ENCODE results near the gene WNT8A. TPM values are rescaled to one million over a fixed set of nuclear protein-coding genes. Genes with fewer than 3 reads are reported as not detected.
"Not testable (repeated sequence)": the region's sequence is repeated elsewhere in the genome, so short reads cannot be mapped to it uniquely, and the experiment has no call there.

WNT8A gene
- total RNA-seq, 3 donors from 2014 or later: not detected

GRCh38 chr5:138065102-138065501 is 18.7 kb upstream of the WNT8A start:
- Histone ChIP-seq H3K4me3 (no peak overlapping the region), H3K9me3 (no peaks in the 10 kb centered on the region), H3K36me3 (ENCODE audit: low read depth) (no peaks in the 10 kb centered on the region), H3K4me1 (ENCODE audit: low read depth) (no peaks in the 10 kb centered on the region)
- DNase-seq: no peak
- intact Hi-C loops (cut with DNase I, micrococcal nuclease): no loop called here
- no peak for TF ChIP-seq CTCF (IDR thresholded peaks at IDR 0.05)
- no peak for ATAC-seq

- DNase-seq (no peak), ATAC-seq (no peak)
- H3K36me3 ChIP-seq (ENCODE audit: low read depth): no peaks in the 10 kb centered on the region
- no peaks in the 10 kb centered on the region for H3K9me3 ChIP-seq
- TF ChIP-seq CTCF (IDR thresholded peaks at IDR 0.05): no peak
- H3K4me3 ChIP-seq: no peak overlapping the region
- no peaks in the 10 kb centered on the region for H3K4me1 ChIP-seq (ENCODE audit: low read depth)
- intact Hi-C loops (cut with DNase I, micrococcal nuclease): no loop called here
Observed at GRCh38 chr5:138067945-138068344, 15.9 kb upstream of the WNT8A start.

GRCh38 chr5:138068742-138069600 is 14.9 kb upstream of the WNT8A start:
- peak; percentile 84 for ATAC-seq
- peak; percentile 59 to 91 (median 82) for DNase-seq
- intact Hi-C loops (cut with DNase I, micrococcal nuclease): no loop called here
- peak; percentile 59 for TF ChIP-seq CTCF (IDR thresholded peaks at IDR 0.05)
- Histone ChIP-seq H3K4me1 (ENCODE audit: low read depth) (no peaks in the 10 kb centered on the region), H3K36me3 (ENCODE audit: low read depth) (no peaks in the 10 kb centered on the region), H3K9me3 (no peaks in the 10 kb centered on the region), H3K4me3 (no peak overlapping the region)

GRCh38 chr5:138070026-138070425 is 13.8 kb upstream of the WNT8A start:
- intact Hi-C loops (cut with DNase I, micrococcal nuclease); ATAC-seq: not testable (repeated sequence)

GRCh38 chr5:138077064-138077696 is 6.7 kb upstream of the WNT8A start:
- Histone ChIP-seq H3K4me3 (no peak overlapping the region), H3K9me3 (no peaks in the 10 kb centered on the region), H3K36me3 (ENCODE audit: low read depth) (no peaks in the 10 kb centered on the region), H3K4me1 (ENCODE audit: low read depth) (no peaks in the 10 kb centered on the region)
- intact Hi-C loops (cut with DNase I, micrococcal nuclease): loop anchor here (2.0 to 5.0 kb wide), 2 partner anchors 55 to 56 kb away; no protein-coding TSS in a partner anchor
- peak; percentile 58 for TF ChIP-seq CTCF (IDR thresholded peaks at IDR 0.05)
- peak; percentile 84 for ATAC-seq
- peak in 2 of 3 donors; percentile 31 to 89 for DNase-seq

More at GRCh38 chr5:138070026-138070425, 13.8 kb upstream of the WNT8A start:
- not testable (repeated sequence) for H3K4me3 ChIP-seq; H3K9me3 ChIP-seq; DNase-seq; H3K4me1 ChIP-seq (ENCODE audit: low read depth); H3K36me3 ChIP-seq (ENCODE audit: low read depth)

All from mucosa of descending colon (tissue), 3 donors.